ENCODE results near the gene SNAP47. TPM values are rescaled to one million over a fixed set of nuclear protein-coding genes. Genes with fewer than 3 reads are reported as not detected.

Gene SNAP47
- polyA plus RNA-seq, 1 donor (not counting 4 experiments of a cell fraction or from before 2014, with no cell fraction given): 24.8 TPM

GRCh38 chr1:227741166-227741870, 6.1 kb downstream of the SNAP47 start:
- no peak overlapping the region for H3K27ac ChIP-seq (ENCODE audit: control insufficient read depth, insufficient read depth, low read length)
- H3K4me2 ChIP-seq (ENCODE audit: control insufficient read depth, extremely low read depth, insufficient read depth, low read depth, low read length): no peak overlapping the region
- no peak for TF ChIP-seq EZH2 (IDR thresholded peaks at IDR 0.05; ENCODE audit: low read length)
- TF ChIP-seq CTCF (optimal IDR thresholded peaks at IDR 0.05 in 1 of 3, IDR thresholded peaks at IDR 0.05 in 1 of 3, conservative IDR thresholded peaks at IDR 0.05 in 1 of 3; ENCODE audit: extremely low read depth in 1 of 3, insufficient read depth in 2 of 3, low read length in 3 of 3): no peak
- FAIRE-seq (no peak), DNase-seq (ENCODE audit: low read depth, low spot score) (no peak)
- H4K20me1 ChIP-seq (ENCODE audit: control insufficient read depth, extremely low read depth, insufficient read depth, low read length): peaks cover 11% of the 10 kb centered on the region
- H3K4me3 ChIP-seq (ENCODE audit: control insufficient read depth in 2 of 3, extremely low read depth in 1 of 3, insufficient read depth in 2 of 3, low read depth in 1 of 3, low read length in 3 of 3): no peak overlapping the region
- dilution Hi-C loops (cut with MboI; ENCODE audit: extremely low pct_ligation_motif_present, low sequenced_read_pairs): no loop called here
- H3K36me3 ChIP-seq (ENCODE audit: control insufficient read depth in 2 of 2, extremely low read depth in 1 of 2, insufficient read depth in 2 of 2, low read length in 2 of 2): peaks cover 2 to 3% of the 10 kb centered on the region in 2 experiments
- H2AFZ ChIP-seq (ENCODE audit: control insufficient read depth, low read length): no peak overlapping the region
- H3K9me1 ChIP-seq (ENCODE audit: control insufficient read depth, extremely low read depth, insufficient read depth, low read length): peaks cover 8% of the 10 kb centered on the region
- peaks cover 1% of the 10 kb centered on the region for H3K4me1 ChIP-seq (ENCODE audit: control insufficient read depth, extremely low read depth, insufficient read depth, low read length)
- H3K9ac ChIP-seq (ENCODE audit: control insufficient read depth, extremely low read depth, insufficient read depth, low read length): no peak overlapping the region
- H3K9me3 ChIP-seq (ENCODE audit: control insufficient read depth, low read depth, low read length): no peaks in the 10 kb centered on the region
- no peaks in the 10 kb centered on the region for H3K27me3 ChIP-seq (ENCODE audit: control insufficient read depth, extremely low read depth, insufficient read depth, low read length)
- H3K79me2 ChIP-seq (ENCODE audit: control insufficient read depth, insufficient read depth, low read length): peaks cover 82% of the 10 kb centered on the region

- Histone ChIP-seq H3K4me2 (ENCODE audit: control insufficient read depth, extremely low read depth, insufficient read depth, low read depth, low read length) (no peak overlapping the region), H3K27me3 (ENCODE audit: control insufficient read depth, extremely low read depth, insufficient read depth, low read length) (no peaks in the 10 kb centered on the region), H3K4me1 (ENCODE audit: control insufficient read depth, extremely low read depth, insufficient read depth, low read length) (no peaks in the 10 kb centered on the region), H3K9ac (ENCODE audit: control insufficient read depth, extremely low read depth, insufficient read depth, low read length) (no peak overlapping the region), H3K36me3 (ENCODE audit: control insufficient read depth in 2 of 2, extremely low read depth in 1 of 2, insufficient read depth in 2 of 2, low read length in 2 of 2) (peaks cover 3 to 6% of the 10 kb centered on the region in 2 experiments), H3K9me3 (ENCODE audit: control insufficient read depth, low read depth, low read length) (no peaks in the 10 kb centered on the region), H3K27ac (ENCODE audit: control insufficient read depth, insufficient read depth, low read length) (no peak overlapping the region), H3K79me2 (ENCODE audit: control insufficient read depth, insufficient read depth, low read length) (peaks cover 80% of the 10 kb centered on the region), H3K9me1 (ENCODE audit: control insufficient read depth, extremely low read depth, insufficient read depth, low read length) (peaks cover 8% of the 10 kb centered on the region), H4K20me1 (ENCODE audit: control insufficient read depth, extremely low read depth, insufficient read depth, low read length) (peaks cover 11% of the 10 kb centered on the region), H2AFZ (ENCODE audit: control insufficient read depth, low read length) (no peak overlapping the region), H3K4me3 (ENCODE audit: control insufficient read depth in 2 of 3, extremely low read depth in 1 of 3, insufficient read depth in 2 of 3, low read depth in 1 of 3, low read length in 3 of 3) (no peak overlapping the region)
- dilution Hi-C loops (cut with MboI; ENCODE audit: extremely low pct_ligation_motif_present, low sequenced_read_pairs): no loop called here
- FAIRE-seq: no peak
- no peak for DNase-seq (ENCODE audit: low read depth, low spot score)
- TF ChIP-seq EZH2 (IDR thresholded peaks at IDR 0.05; ENCODE audit: low read length) (no peak), CTCF (optimal IDR thresholded peaks at IDR 0.05 in 1 of 3, IDR thresholded peaks at IDR 0.05 in 1 of 3, conservative IDR thresholded peaks at IDR 0.05 in 1 of 3; ENCODE audit: extremely low read depth in 1 of 3, insufficient read depth in 2 of 3, low read length in 3 of 3) (no peak)
Observed at GRCh38 chr1:227742738-227743715, 7.8 kb downstream of the SNAP47 start.
